ENCODE measurements around the gene ASS1. TPM values are rescaled to one million over a fixed set of nuclear protein-coding genes. Genes with fewer than 3 reads are reported as not detected.

ASS1 gene
- total RNA-seq, 4 donors from 2014 or later, result 57.9 to 345 (median 266) TPM

GRCh38 chr9:130418776-130419175 lies 26.0 kb upstream of the ASS1 start:
- WGBS, 2 donors (ENCODE audit: low coverage in 1 of 2), result 93% methylated on average over 15 of the region's 18 CpGs; no CpG with 5 or more reads in 1 of the 2 donors
- TF ChIP-seq CTCF (IDR thresholded peaks at IDR 0.05), result no peak
- TF ChIP-seq POLR2A (IDR thresholded peaks at IDR 0.05), result no peak
- no peak for TF ChIP-seq POLR2AphosphoS5 (IDR thresholded peaks at IDR 0.05)
- TF ChIP-seq EP300 (IDR thresholded peaks at IDR 0.05; ENCODE audit: low read depth), result no peak
- intact Hi-C loops (cut with DNase I; ENCODE audit: low total_unique reads), result no loop called here
- H3K9me3 ChIP-seq, result no peaks in the 10 kb centered on the region
- peaks cover 0 to 16% (median 8%) of the 10 kb centered on the region in 4 donors for H3K4me1 ChIP-seq
- no peak overlapping the region for H3K4me3 ChIP-seq
- no peak for DNase-seq
- H3K27me3 ChIP-seq, result no peaks in the 10 kb centered on the region
- in situ Hi-C loops (cut with MboI; ENCODE audit: low pct_ligation_motif_present in 1 of 4, low pct_unique_long_range_greater_than_20kb in 1 of 4, low sequenced_read_pairs in 3 of 4), result no loop called here
- H3K36me3 ChIP-seq, result no peaks in the 10 kb centered on the region
- H3K27ac ChIP-seq, result no peak overlapping the region

- no peaks in the 10 kb centered on the region for H3K27me3 ChIP-seq
- no peak for TF ChIP-seq POLR2A (IDR thresholded peaks at IDR 0.05)
- TF ChIP-seq CTCF (IDR thresholded peaks at IDR 0.05), result no peak
- no peak for TF ChIP-seq EP300 (IDR thresholded peaks at IDR 0.05; ENCODE audit: low read depth)
- no peak for TF ChIP-seq POLR2AphosphoS5 (IDR thresholded peaks at IDR 0.05)
- H3K4me1 ChIP-seq, result peaks cover 0 to 15% (median 6%) of the 10 kb centered on the region in 4 donors
- H3K36me3 ChIP-seq, result no peaks in the 10 kb centered on the region
- 85 to 88% methylated on average over 3 to 8 of the region's 8 CpGs for WGBS, 2 donors (ENCODE audit: low coverage in 1 of 2)
- H3K27ac ChIP-seq, result no peak overlapping the region
- H3K4me3 ChIP-seq, result no peak overlapping the region
- in situ Hi-C loops (cut with MboI; ENCODE audit: low pct_ligation_motif_present in 1 of 4, low pct_unique_long_range_greater_than_20kb in 1 of 4, low sequenced_read_pairs in 3 of 4), result no loop called here
- intact Hi-C loops (cut with DNase I; ENCODE audit: low total_unique reads), result no loop called here
- no peak for DNase-seq
- H3K9me3 ChIP-seq, result no peaks in the 10 kb centered on the region
Measured at GRCh38 chr9:130419521-130420035, 25.2 kb upstream of the ASS1 start.

- no peak for DNase-seq
- Histone ChIP-seq H3K4me3 (no peak overlapping the region), H3K4me1 (peaks cover 0 to 11% (median 0%) of the 10 kb centered on the region in 4 donors), H3K9me3 (no peaks in the 10 kb centered on the region), H3K27me3 (no peaks in the 10 kb centered on the region), H3K27ac (no peak overlapping the region), H3K36me3 (no peaks in the 10 kb centered on the region)
- intact Hi-C loops (cut with DNase I; ENCODE audit: low total_unique reads), result no loop called here
- TF ChIP-seq CTCF (IDR thresholded peaks at IDR 0.05) (no peak), POLR2A (IDR thresholded peaks at IDR 0.05) (no peak), POLR2AphosphoS5 (IDR thresholded peaks at IDR 0.05) (no peak), EP300 (IDR thresholded peaks at IDR 0.05; ENCODE audit: low read depth) (no peak)
- in situ Hi-C loops (cut with MboI; ENCODE audit: low pct_ligation_motif_present in 1 of 4, low pct_unique_long_range_greater_than_20kb in 1 of 4, low sequenced_read_pairs in 3 of 4), result no loop called here
- 76 to 78% methylated on average over 9 to 17 of the region's 17 CpGs for WGBS, 2 donors (ENCODE audit: low coverage in 1 of 2)
Measured at GRCh38 chr9:130421154-130421801, 23.5 kb upstream of the ASS1 start.

- 76% methylated on average over 10 of the region's 13 CpGs; no CpG with 5 or more reads in 1 of the 2 donors for WGBS, 2 donors (ENCODE audit: low coverage in 1 of 2)
Measured at GRCh38 chr9:130421802-130422276, 22.9 kb upstream of the ASS1 start.

More at GRCh38 chr9:130421802-130422276, 22.9 kb upstream of the ASS1 start:
- intact Hi-C loops (cut with DNase I; ENCODE audit: low total_unique reads), result loop anchor here (2.0 kb wide), 1 partner anchor 71 kb away; no protein-coding TSS in a partner anchor
- TF ChIP-seq POLR2A (IDR thresholded peaks at IDR 0.05), result no peak
- no peak for TF ChIP-seq EP300 (IDR thresholded peaks at IDR 0.05; ENCODE audit: low read depth)
- no peak for TF ChIP-seq POLR2AphosphoS5 (IDR thresholded peaks at IDR 0.05)
- TF ChIP-seq CTCF (IDR thresholded peaks at IDR 0.05), result no peak
- no peaks in the 10 kb centered on the region for H3K27me3 ChIP-seq
- no peaks in the 10 kb centered on the region for H3K36me3 ChIP-seq
- in situ Hi-C loops (cut with MboI; ENCODE audit: low pct_ligation_motif_present in 1 of 4, low pct_unique_long_range_greater_than_20kb in 1 of 4, low sequenced_read_pairs in 3 of 4), result no loop called here
- DNase-seq, result no peak
- no peak overlapping the region for H3K27ac ChIP-seq
- H3K9me3 ChIP-seq, result no peaks in the 10 kb centered on the region
- no peak overlapping the region for H3K4me3 ChIP-seq
- H3K4me1 ChIP-seq, result peaks cover 0 to 15% (median under 1%) of the 10 kb centered on the region in 4 donors

Data from transverse colon (tissue), 4 donors.